HEK293T (cell line): ENCODE results near the gene GPR142.

Experiments used
- BHLHE40 ChIP-seq: fragments of 450-650 bp; IDR thresholded peaks from 2 replicates; pipeline ENCODE4 v1.6.1; 2016; ENCODE audit warnings: mild to moderate bottlenecking, moderate library complexity, borderline replicate concordance
- ELF4 ChIP-seq: fragments of 450-650 bp; IDR thresholded peaks from 2 replicates; pipeline ENCODE4 v1.6.1; 2017; ENCODE audit warnings: antibody characterized with exemption
- FOXA1 ChIP-seq: fragments of 450-650 bp; IDR thresholded peaks from 2 replicates; pipeline ENCODE4 v1.6.1; 2016; ENCODE audit warnings: mild to moderate bottlenecking
- FOXM1 ChIP-seq: fragments of 450-650 bp; IDR thresholded peaks from 2 replicates; pipeline ENCODE4 v1.6.1; 2017; ENCODE audit warnings: mild to moderate bottlenecking, borderline replicate concordance
- LEF1 ChIP-seq: fragments of 450-650 bp; IDR thresholded peaks from 2 replicates; pipeline ENCODE4 v1.6.1; 2017; ENCODE audit warnings: mild to moderate bottlenecking, borderline replicate concordance
- SP1 ChIP-seq: fragments of 450-650 bp; IDR thresholded peaks from 2 replicates; pipeline ENCODE4 v1.6.1; 2017
- SUZ12 ChIP-seq: fragments of 450-650 bp; IDR thresholded peaks from 2 replicates; pipeline ENCODE4 v1.6.1; 2016; ENCODE audit warnings: mild to moderate bottlenecking
- TARDBP ChIP-seq: fragments of 450-650 bp; IDR thresholded peaks from 2 replicates; pipeline ENCODE4 v1.6.1; 2016
- ZNF384 ChIP-seq: fragments of 450-650 bp; IDR thresholded peaks from 2 replicates; pipeline ENCODE4 v1.6.1; 2016
- TF ChIP-seq, protein P1 (sequence below): fragments of 450-650 bp; IDR thresholded peaks from 2 replicates; pipeline ENCODE4 v1.6.1; 2016

GRCh38 chr17:74343526-74344284, 23.6 kb upstream of the GPR142 start:
- no peak for TF ChIP-seq BHLHE40
- TF ChIP-seq, protein P1, sequence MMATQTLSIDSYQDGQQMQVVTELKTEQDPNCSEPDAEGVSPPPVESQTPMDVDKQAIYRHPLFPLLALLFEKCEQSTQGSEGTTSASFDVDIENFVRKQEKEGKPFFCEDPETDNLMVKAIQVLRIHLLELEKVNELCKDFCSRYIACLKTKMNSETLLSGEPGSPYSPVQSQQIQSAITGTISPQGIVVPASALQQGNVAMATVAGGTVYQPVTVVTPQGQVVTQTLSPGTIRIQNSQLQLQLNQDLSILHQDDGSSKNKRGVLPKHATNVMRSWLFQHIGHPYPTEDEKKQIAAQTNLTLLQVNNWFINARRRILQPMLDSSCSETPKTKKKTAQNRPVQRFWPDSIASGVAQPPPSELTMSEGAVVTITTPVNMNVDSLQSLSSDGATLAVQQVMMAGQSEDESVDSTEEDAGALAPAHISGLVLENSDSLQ = no peak
- no peak for TF ChIP-seq SP1
- TF ChIP-seq SUZ12 = no peak
- no peak for TF ChIP-seq ZNF384
- no peak for TF ChIP-seq ELF4
- no peak for TF ChIP-seq LEF1
- TF ChIP-seq FOXA1 = no peak
- no peak for TF ChIP-seq TARDBP
- TF ChIP-seq FOXM1 = no peak
